Activated CD4-positive, alpha-beta T cell treated with anti-CD3 and anti-CD28 coated beads for 36 hours (primary cell): ENCODE measurements around the gene CEP76. TPM values are rescaled to one million over a fixed set of nuclear protein-coding genes. Genes with fewer than 3 reads are reported as not detected.

Experiments
- ATAC-seq: fragments of 200-7000 bp; cut with Tn5 transposase; one replicate; pipeline ENCODE4 v1.10.0; 2021; ENCODE audit warnings: mild to moderate bottlenecking, moderate library complexity
- CTCF ChIA-PET: fragments of 350-600 bp; sonication (Branson Sonifier 250); formaldehyde crosslinking; loops from one replicate; lab custom pipeline; 2021; ENCODE audit warnings: antibody characterized with exemption; lab: Charles Lee
- POLR2A ChIA-PET: fragments of 350-600 bp; sonication (Branson Sonifier 250); formaldehyde crosslinking; loops from one replicate; lab custom pipeline; 2021; ENCODE audit warnings: antibody characterized with exemption, inconsistent platforms; lab: Charles Lee
- DNase-seq: peaks from one replicate; pipeline ENCODE4 v3.0.0-alpha.2; 2020
- H3K27ac Mint-ChIP-seq: one replicate; pipeline ENCODE4 v1.8.0; 2021; ENCODE audit warnings: mixed read lengths
- H3K27me3 Mint-ChIP-seq: one replicate; pipeline ENCODE4 v1.8.0; 2021; ENCODE audit warnings: mixed read lengths
- H3K36me3 Mint-ChIP-seq: one replicate; pipeline ENCODE4 v1.8.0; 2021; ENCODE audit warnings: low read depth, mixed read lengths
- H3K4me1 Mint-ChIP-seq: one replicate; pipeline ENCODE4 v1.8.0; 2021; ENCODE audit warnings: mixed read lengths
- H3K4me3 Mint-ChIP-seq: one replicate; pipeline ENCODE4 v1.8.0; 2021; ENCODE audit warnings: mild to moderate bottlenecking, moderate library complexity, mixed read lengths
- H3K9me3 Mint-ChIP-seq: one replicate; pipeline ENCODE4 v1.8.0; 2021; ENCODE audit warnings: low read depth, mixed read lengths
- intact Hi-C, 2 experiments: fragments of 100-400 bp; cut with DNase I in 1 of 2; cut with micrococcal nuclease in 1 of 2; formaldehyde crosslinking; loops; one replicate each; pipeline versions ENCODE4 v1.14.2 to v1.15.1; 2022 to 2024; cut with DNase I, micrococcal nuclease
- total RNA-seq, 2 experiments: library from RNA; stranded (reverse); gene quantifications; one replicate each; pipeline ENCODE4 v1.2.3, GENCODE V29; 2021

CEP76 gene
- total RNA-seq, 2 experiments from 2014 or later = 12.5 to 13.9 TPM

- POLR2A ChIA-PET = no interaction called here
- Mint-ChIP-seq H3K27ac (no peak overlapping the region), H3K4me3 (no peak overlapping the region), H3K9me3 (no peaks in the 10 kb centered on the region), H3K36me3 (no peaks in the 10 kb centered on the region), H3K4me1 (peaks cover under 1% of the 10 kb centered on the region), H3K27me3 (no peaks in the 10 kb centered on the region)
- intact Hi-C loops = loop anchor here (1.0 to 5.0 kb wide), 4 partner anchors 149 to 413 kb away; no protein-coding TSS in a partner anchor
- DNase-seq (no peak), ATAC-seq (peak; percentile 78)
- CTCF ChIA-PET = interaction anchor here (0.6 to 3.6 kb wide), 14 partner anchors 14 to 1026 kb away, joined by 3 to 29 read pairs (median 4); no protein-coding TSS in a partner anchor
Observed at GRCh38 chr18:12744103-12744502, 41.6 kb upstream of the CEP76 start.

- Mint-ChIP-seq H3K4me1 (no peaks in the 10 kb centered on the region), H3K4me3 (no peak overlapping the region)
Observed at GRCh38 chr18:12742453-12742852, 39.9 kb upstream of the CEP76 start.

GRCh38 chr18:12741351-12741750, 38.8 kb upstream of the CEP76 start:
- ChIA-PET POLR2A (interaction anchor here (1.2 kb wide), 1 partner anchor 34 kb away, joined by 4 read pairs; no protein-coding TSS in a partner anchor), CTCF (interaction anchor here (0.9 to 1.6 kb wide), 2 partner anchors 14 to 193 kb away, joined by 3 to 5 read pairs; no protein-coding TSS in a partner anchor)
- Mint-ChIP-seq H3K9me3 (no peaks in the 10 kb centered on the region), H3K27ac (no peak overlapping the region), H3K27me3 (no peaks in the 10 kb centered on the region), H3K4me3 (no peak overlapping the region), H3K4me1 (no peaks in the 10 kb centered on the region), H3K36me3 (no peaks in the 10 kb centered on the region)
- DNase-seq = peak; percentile 17
- ATAC-seq = peak; percentile 60
- intact Hi-C loops = loop anchor here in 1 of 2 experiments (5.0 kb wide), 1 partner anchor 416 kb away; no protein-coding TSS in a partner anchor

More at GRCh38 chr18:12742453-12742852, 39.9 kb upstream of the CEP76 start:
- ChIA-PET CTCF (interaction anchor here (0.8 to 1.8 kb wide), 3 partner anchors 59 to 192 kb away, joined by 3 to 6 read pairs (median 5); no protein-coding TSS in a partner anchor), POLR2A (interaction anchor here (1.2 kb wide), 1 partner anchor 33 kb away, joined by 4 read pairs; no protein-coding TSS in a partner anchor)
- no peaks in the 10 kb centered on the region for H3K36me3 Mint-ChIP-seq
- DNase-seq = no peak
- intact Hi-C loops = loop anchor here in 1 of 2 experiments (5.0 kb wide), 1 partner anchor 415 kb away; no protein-coding TSS in a partner anchor
- no peaks in the 10 kb centered on the region for H3K27me3 Mint-ChIP-seq
- H3K27ac Mint-ChIP-seq = no peak overlapping the region
- H3K9me3 Mint-ChIP-seq = no peaks in the 10 kb centered on the region
- no peak for ATAC-seq

GRCh38 chr18:12737243-12737902, 34.9 kb upstream of the CEP76 start:
- ATAC-seq (no peak), DNase-seq (no peak)
- H3K27me3 Mint-ChIP-seq = no peaks in the 10 kb centered on the region
- H3K9me3 Mint-ChIP-seq = no peaks in the 10 kb centered on the region
- no peak overlapping the region for H3K27ac Mint-ChIP-seq
- no peaks in the 10 kb centered on the region for H3K36me3 Mint-ChIP-seq
- intact Hi-C loops = no loop called here
- ChIA-PET POLR2A (no interaction called here), CTCF (interaction anchor here (0.7 to 0.9 kb wide), 2 partner anchors 17 to 197 kb away, joined by 3 read pairs; no protein-coding TSS in a partner anchor)
- no peaks in the 10 kb centered on the region for H3K4me1 Mint-ChIP-seq
- H3K4me3 Mint-ChIP-seq = no peak overlapping the region

- H3K4me1 Mint-ChIP-seq = peaks cover 3% of the 10 kb centered on the region
- intact Hi-C loops = loop anchor here (1.0 to 10.0 kb wide), 5 partner anchors 166 to 432 kb away; no protein-coding TSS in a partner anchor
Observed at GRCh38 chr18:12726774-12727550, 24.4 kb upstream of the CEP76 start.

GRCh38 chr18:12726331-12726730, 23.8 kb upstream of the CEP76 start:
- Mint-ChIP-seq H3K9me3 (no peaks in the 10 kb centered on the region), H3K4me1 (peaks cover 5% of the 10 kb centered on the region), H3K27ac (no peak overlapping the region), H3K27me3 (no peaks in the 10 kb centered on the region), H3K4me3 (no peak overlapping the region), H3K36me3 (peaks cover 20% of the 10 kb centered on the region)
- ATAC-seq = no peak
- no peak for DNase-seq
- intact Hi-C loops = loop anchor here in 1 of 2 experiments (10.0 kb wide), 1 partner anchor 428 kb away; no protein-coding TSS in a partner anchor
- CTCF ChIA-PET = interaction anchor here (0.7 to 15.0 kb wide), 21 partner anchors 7 to 433 kb away, joined by 3 to 144 read pairs (median 3); partner anchors contain the start of gene CEP192
- POLR2A ChIA-PET = no interaction called here

More at GRCh38 chr18:12726774-12727550, 24.4 kb upstream of the CEP76 start:
- ATAC-seq (peak; percentile 73), DNase-seq (peak; percentile 66)
- Mint-ChIP-seq H3K36me3 (peaks cover 17% of the 10 kb centered on the region), H3K9me3 (no peaks in the 10 kb centered on the region), H3K27me3 (no peaks in the 10 kb centered on the region), H3K4me3 (no peak overlapping the region), H3K27ac (no peak overlapping the region)
- POLR2A ChIA-PET = interaction anchor here (0.7 kb wide), 1 partner anchor 23 kb away, joined by 3 read pairs; no protein-coding TSS in a partner anchor
- CTCF ChIA-PET = interaction anchor here (0.6 to 15.0 kb wide), 26 partner anchors 8 to 433 kb away, joined by 3 to 144 read pairs (median 3); partner anchors contain the start of gene CEP192

- H3K27ac Mint-ChIP-seq = no peak overlapping the region
- DNase-seq = no peak
- no peaks in the 10 kb centered on the region for H3K27me3 Mint-ChIP-seq
- intact Hi-C loops = loop anchor here in 1 of 2 experiments (10.0 kb wide), 1 partner anchor 432 kb away; no protein-coding TSS in a partner anchor
- ChIA-PET POLR2A (interaction anchor here (2.8 kb wide), 1 partner anchor 20 kb away, joined by 12 read pairs; the partner anchor contains the start of genes CEP76 and PSMG2), CTCF (interaction anchor here (1.1 to 15.0 kb wide), 4 partner anchors 164 to 437 kb away, joined by 3 to 144 read pairs (median 4); no protein-coding TSS in a partner anchor)
- no peaks in the 10 kb centered on the region for H3K9me3 Mint-ChIP-seq
- peaks cover 7% of the 10 kb centered on the region for H3K4me1 Mint-ChIP-seq
- H3K36me3 Mint-ChIP-seq = peaks cover 33% of the 10 kb centered on the region
- ATAC-seq = no peak
- no peak overlapping the region for H3K4me3 Mint-ChIP-seq
Observed at GRCh38 chr18:12722731-12723130, 20.2 kb upstream of the CEP76 start.

- Mint-ChIP-seq H3K27ac (peak overlapping the region; percentile 23), H3K4me1 (peaks cover 7% of the 10 kb centered on the region), H3K36me3 (peaks cover 33% of the 10 kb centered on the region), H3K27me3 (no peaks in the 10 kb centered on the region), H3K9me3 (no peaks in the 10 kb centered on the region), H3K4me3 (no peak overlapping the region)
- ChIA-PET CTCF (interaction anchor here (0.6 to 15.0 kb wide), 3 partner anchors 213 to 438 kb away, joined by 3 to 144 read pairs (median 3); no protein-coding TSS in a partner anchor), POLR2A (interaction anchor here (0.7 to 2.8 kb wide), 2 partner anchors 19 to 28 kb away, joined by 3 to 12 read pairs; partner anchors contain the start of genes CEP76 and PSMG2)
- intact Hi-C loops = loop anchor here in 1 of 2 experiments (10.0 kb wide), 1 partner anchor 433 kb away; no protein-coding TSS in a partner anchor
- DNase-seq = no peak
- ATAC-seq = peak; percentile 30
Observed at GRCh38 chr18:12721495-12722275, 19.2 kb upstream of the CEP76 start.

GRCh38 chr18:12711446-12711845, 8.9 kb upstream of the CEP76 start:
- CTCF ChIA-PET = interaction anchor here (0.7 to 1.8 kb wide), 4 partner anchors 12 to 223 kb away, joined by 3 to 7 read pairs (median 4); no protein-coding TSS in a partner anchor
- no peaks in the 10 kb centered on the region for H3K9me3 Mint-ChIP-seq
- H3K27ac Mint-ChIP-seq = no peak overlapping the region
- DNase-seq (no peak), ATAC-seq (no peak)
- POLR2A ChIA-PET = no interaction called here
- H3K4me3 Mint-ChIP-seq = no peak overlapping the region
- no peaks in the 10 kb centered on the region for H3K27me3 Mint-ChIP-seq
- no peaks in the 10 kb centered on the region for H3K4me1 Mint-ChIP-seq
- intact Hi-C loops = no loop called here
- H3K36me3 Mint-ChIP-seq = peaks cover 38% of the 10 kb centered on the region
